GM19452 (cell line): ENCODE results near the gene PARP9.
"Not testable (repeated sequence)": the region's sequence is repeated elsewhere in the genome, so short reads cannot be mapped to it uniquely, and the experiment has no call there.

Source experiments
- ATAC-seq: cut with Tn5 transposase; IDR thresholded peaks from one replicate; pipeline ENCODE4 v1.9.1; 2021; ENCODE audit not compliant: unreplicated experiment

The PARP9 gene

GRCh38 chr3:122576174-122576940, 12.3 kb upstream of the PARP9 start:
- peak; percentile 79 for ATAC-seq

- no peak for ATAC-seq
Measured at GRCh38 chr3:122572940-122573412, 8.9 kb upstream of the PARP9 start.

- no peak for ATAC-seq
Measured at GRCh38 chr3:122568755-122569154, 4.7 kb upstream of the PARP9 start.

- ATAC-seq: not testable (repeated sequence)
Measured at GRCh38 chr3:122568131-122568530, 4.0 kb upstream of the PARP9 start.

- ATAC-seq: peak; percentile 13
Measured at GRCh38 chr3:122563717-122564025, 429 bp downstream of the PARP9 start.

GRCh38 chr3:122562923-122563716, 980 bp downstream of the PARP9 start:
- ATAC-seq: no peak

- no peak for ATAC-seq
Measured at GRCh38 chr3:122560680-122561079, 3.4 kb downstream of the PARP9 start.

GRCh38 chr3:122559906-122560305, 4.2 kb downstream of the PARP9 start:
- ATAC-seq: no peak

GRCh38 chr3:122558605-122559004, 5.5 kb downstream of the PARP9 start:
- no peak for ATAC-seq

GRCh38 chr3:122557356-122557755, 6.7 kb downstream of the PARP9 start:
- ATAC-seq: no peak

- no peak for ATAC-seq
Measured at GRCh38 chr3:122555275-122556071, 8.6 kb downstream of the PARP9 start.

- ATAC-seq: no peak
Measured at GRCh38 chr3:122553171-122553570, 10.9 kb downstream of the PARP9 start.

- no peak for ATAC-seq
Measured at GRCh38 chr3:122548619-122549018, 15.5 kb downstream of the PARP9 start.

GRCh38 chr3:122548076-122548475, 16.0 kb downstream of the PARP9 start:
- no peak for ATAC-seq

GRCh38 chr3:122546151-122546550, 17.9 kb downstream of the PARP9 start:
- ATAC-seq: no peak

- no peak for ATAC-seq
Measured at GRCh38 chr3:122538956-122539490, 25.1 kb downstream of the PARP9 start.

- ATAC-seq: no peak
Measured at GRCh38 chr3:122536632-122537001, 27.5 kb downstream of the PARP9 start.

GRCh38 chr3:122535964-122536631, 28.0 kb downstream of the PARP9 start:
- ATAC-seq: no peak

- peak; percentile 100 for ATAC-seq
Measured at GRCh38 chr3:122533931-122534334, 30.2 kb downstream of the PARP9 start.

- no peak for ATAC-seq
Measured at GRCh38 chr3:122533480-122533879, 30.6 kb downstream of the PARP9 start.

- ATAC-seq: no peak
Measured at GRCh38 chr3:122530164-122530563, 33.9 kb downstream of the PARP9 start.
